DLD1 (cell line): ENCODE results near the gene MED27.

ENCODE experiments used
- in situ Hi-C: cut with HindIII; loops from 2 replicates; pipeline ENCODE4 v1.10.0; 2017; ENCODE audit warnings: low sequenced_read_pairs

Gene MED27

DNA sequence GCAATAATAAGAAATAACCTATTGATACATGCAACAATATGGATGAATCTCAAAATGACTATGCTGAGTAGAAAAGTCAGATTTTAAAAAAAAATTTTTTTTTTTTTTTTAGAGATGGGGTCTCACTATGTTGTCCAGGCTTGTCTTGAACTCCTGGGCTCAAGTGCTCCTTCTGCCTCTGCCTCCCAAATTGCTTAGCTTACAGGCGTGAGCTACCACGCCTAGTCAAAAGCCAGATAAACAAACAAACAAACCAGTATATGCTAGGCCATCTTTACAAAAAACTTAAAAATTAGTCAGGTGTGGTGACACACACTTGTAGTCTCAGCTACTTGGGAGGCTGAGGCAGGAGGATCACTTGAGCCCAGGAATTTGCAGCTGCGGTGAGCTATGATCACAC, 79.0 kb downstream of the MED27 start:
- in situ Hi-C loops, result no loop called here

GRCh38 chr9:131999692-132000551, 79.7 kb downstream of the MED27 start:
- in situ Hi-C loops, result no loop called here

GRCh38 chr9:131997779-131998178, 81.9 kb downstream of the MED27 start:
- in situ Hi-C loops, result no loop called here

DNA sequence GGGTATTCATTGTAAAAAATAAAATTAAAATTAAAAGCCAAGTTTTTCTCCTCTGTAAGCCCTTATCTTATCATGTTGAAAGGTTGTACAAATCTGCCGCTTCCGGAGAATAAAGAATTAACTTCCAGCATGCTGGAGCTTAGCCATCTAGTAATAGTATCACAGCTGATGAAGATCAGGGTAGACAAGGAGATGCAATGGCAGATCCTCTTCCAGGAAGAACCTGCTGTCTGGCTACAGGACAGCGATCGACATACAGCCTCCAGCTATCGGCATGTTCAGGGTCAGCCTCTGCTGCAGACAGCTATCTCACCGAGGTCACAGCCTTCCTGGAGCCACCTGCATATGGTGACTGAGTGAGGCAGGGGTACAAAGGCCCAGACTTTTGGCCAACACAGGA, 82.6 kb downstream of the MED27 start:
- in situ Hi-C loops, result no loop called here

DNA sequence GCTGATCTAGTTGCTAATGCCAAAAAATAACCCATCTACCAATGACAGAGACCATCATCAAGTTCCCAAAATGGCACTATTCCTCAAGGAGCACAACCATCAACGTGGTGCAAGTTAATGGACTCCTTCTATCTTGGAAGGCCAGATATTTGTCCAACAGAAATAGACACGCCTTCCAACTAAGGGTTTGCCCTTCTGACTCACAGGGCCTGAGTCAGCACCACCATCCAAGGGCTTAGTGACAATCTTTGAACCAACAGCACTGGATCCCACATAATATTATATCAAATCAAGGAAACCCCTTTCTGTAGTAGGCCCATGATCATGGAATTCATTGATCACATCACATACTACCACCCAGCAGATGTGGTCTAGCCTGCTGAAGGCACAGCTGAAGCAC, 84.3 kb downstream of the MED27 start:
- in situ Hi-C loops, result no loop called here

DNA sequence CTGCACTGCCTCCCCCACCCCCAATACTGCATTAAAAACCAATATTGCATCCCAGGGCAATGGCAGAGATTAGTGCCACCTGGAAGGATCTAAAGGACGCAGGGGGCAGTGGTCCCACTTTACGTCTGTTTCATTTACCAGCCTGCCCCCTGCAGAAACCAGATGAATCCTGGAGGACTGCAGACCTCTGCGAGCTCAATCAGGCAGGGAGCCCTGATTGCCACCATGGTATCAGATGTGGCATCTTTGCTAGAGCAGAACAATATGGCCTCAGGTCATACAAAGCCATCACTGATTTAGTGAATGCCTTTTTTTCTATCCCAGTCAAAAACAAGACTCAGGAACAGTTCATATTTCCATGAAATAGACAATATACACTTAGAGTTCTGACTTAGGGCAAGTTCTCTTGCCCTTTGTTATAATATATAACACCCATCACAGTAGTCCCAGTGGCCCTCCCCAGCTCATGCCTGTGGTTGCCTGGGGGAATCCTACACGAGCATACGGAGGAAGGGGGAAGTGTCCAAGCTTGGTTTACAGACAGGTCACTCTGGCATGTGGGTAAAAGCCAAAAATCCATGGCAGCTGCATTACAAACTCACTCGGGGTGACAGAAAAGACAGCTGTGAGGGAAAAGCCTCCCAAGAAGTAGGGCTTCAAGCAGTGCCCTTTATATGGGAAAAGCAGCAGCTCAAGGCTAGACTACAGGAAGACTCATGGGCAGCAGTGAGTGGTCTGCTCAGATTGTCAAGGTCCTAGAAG, 85.1 kb downstream of the MED27 start:
- in situ Hi-C loops, result no loop called here

- in situ Hi-C loops, result no loop called here
These were observed 86.6 kb downstream of the MED27 start for GRCh38 chr9:131992906-131993657.

GRCh38 chr9:131987232-131987631, 92.4 kb downstream of the MED27 start:
- in situ Hi-C loops, result no loop called here

DNA sequence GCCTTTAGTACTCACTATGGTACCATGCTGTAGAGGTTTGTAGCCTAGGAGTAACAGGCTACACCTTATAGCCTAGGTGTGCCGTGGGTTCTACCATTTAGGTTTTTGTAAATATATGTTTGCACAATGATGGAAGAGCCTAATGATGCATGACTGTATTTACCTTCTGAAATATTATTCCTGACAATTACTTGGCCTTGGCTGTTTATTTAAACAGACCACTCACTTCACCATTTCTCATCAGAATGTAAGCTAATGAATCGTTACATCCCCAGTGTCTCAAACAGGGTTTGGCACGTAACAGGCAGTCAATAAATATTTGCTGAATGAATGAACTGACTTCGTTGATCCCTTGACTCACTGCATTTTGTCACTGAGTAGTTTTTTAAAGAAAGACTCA, 93.1 kb downstream of the MED27 start:
- in situ Hi-C loops, result no loop called here

DNA sequence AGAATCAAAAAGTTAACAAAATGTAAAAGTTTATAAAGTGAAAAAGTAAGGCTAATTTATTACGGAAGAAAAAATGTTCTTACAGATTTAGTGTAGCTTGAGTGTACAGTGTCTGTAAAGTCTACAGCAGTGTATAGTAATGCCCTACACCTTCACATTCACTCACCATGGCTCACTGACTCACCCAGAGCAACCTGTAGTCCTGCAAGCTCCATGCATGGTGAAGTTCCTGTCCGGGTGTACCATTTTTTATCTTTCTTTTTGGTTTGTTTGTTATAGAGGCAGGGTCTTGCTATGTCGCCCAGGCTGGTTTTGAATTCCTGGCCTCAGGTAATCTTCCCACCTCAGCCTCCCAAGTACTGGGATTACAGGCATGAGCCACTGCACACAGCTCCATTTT, 93.6 kb downstream of the MED27 start:
- in situ Hi-C loops, result no loop called here

DNA sequence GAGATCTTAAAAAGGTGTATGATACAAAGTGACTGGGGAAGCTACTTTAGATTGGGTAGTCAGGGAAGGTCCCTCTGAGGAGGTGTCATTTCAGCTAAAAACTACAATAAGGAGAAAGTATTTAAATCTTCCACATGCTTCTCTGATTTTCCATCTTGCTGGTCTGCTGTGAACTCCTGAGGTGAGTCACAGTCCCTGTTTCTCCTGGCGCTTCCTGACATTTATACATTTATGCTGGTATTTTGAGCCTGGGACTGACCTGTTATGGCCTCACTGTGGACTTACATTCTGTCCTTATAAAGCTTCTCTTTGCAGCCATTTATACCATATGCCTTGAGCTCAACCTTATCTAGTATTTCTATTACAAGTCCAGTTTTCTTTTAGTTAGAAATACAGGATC, 95.1 kb downstream of the MED27 start:
- in situ Hi-C loops, result no loop called here

GRCh38 chr9:131982671-131983239, 96.9 kb downstream of the MED27 start:
- in situ Hi-C loops, result no loop called here

GRCh38 chr9:131982102-131982501, 97.6 kb downstream of the MED27 start:
- in situ Hi-C loops, result no loop called here

- in situ Hi-C loops, result no loop called here
These were observed 98.4 kb downstream of the MED27 start for GRCh38 chr9:131981116-131981776.

- in situ Hi-C loops, result no loop called here
These were observed 99.2 kb downstream of the MED27 start for GRCh38 chr9:131980267-131981016.

GRCh38 chr9:131977109-131977838, 102.4 kb downstream of the MED27 start:
- in situ Hi-C loops, result no loop called here

DNA sequence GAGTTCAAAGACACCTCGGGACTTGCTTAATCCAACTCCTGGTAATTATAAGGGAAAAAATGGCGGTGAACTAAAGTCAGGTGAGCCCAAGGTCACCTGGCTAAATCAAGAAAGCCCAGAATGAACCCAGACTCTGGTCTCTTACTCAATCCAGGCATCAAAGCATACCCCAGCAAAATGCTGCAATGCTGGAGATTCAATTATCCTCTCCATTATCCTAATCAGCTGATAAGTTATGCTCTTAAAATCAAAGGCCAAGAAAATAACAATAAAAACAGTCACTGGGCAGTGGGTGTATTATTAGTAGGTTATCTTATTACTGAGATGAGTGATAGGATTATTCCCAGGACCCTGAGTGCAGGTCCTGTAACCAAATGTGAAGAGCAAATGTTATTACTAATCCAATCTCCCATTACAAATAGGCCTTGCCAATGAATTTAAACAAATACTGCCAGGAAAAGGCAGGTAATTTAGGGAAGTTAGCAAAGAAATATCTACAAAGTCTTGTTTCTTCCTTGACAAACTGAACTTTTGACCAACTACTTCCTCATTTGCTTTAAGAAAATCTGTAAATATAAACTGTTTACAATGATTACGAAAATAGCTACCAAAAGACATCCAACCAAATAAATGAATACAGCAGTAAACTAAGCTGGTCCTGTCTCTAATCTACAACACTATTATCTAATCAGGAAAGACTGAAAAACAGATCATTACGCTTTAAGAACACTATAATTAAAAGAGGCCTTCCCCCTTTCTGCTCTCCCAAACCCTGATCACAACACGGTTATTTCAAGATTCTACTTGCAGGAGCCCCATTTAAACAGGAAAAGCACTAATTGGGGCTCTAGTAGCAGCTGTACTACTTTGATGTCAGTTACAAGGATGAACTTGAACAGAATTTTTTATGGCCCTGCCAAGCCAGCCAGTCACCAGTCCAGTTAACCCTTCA, 103.2 kb downstream of the MED27 start:
- in situ Hi-C loops, result no loop called here

GRCh38 chr9:131972889-131973288, 106.8 kb downstream of the MED27 start:
- in situ Hi-C loops, result no loop called here
